ENCODE measurements around the gene PDCD5.
"Not testable (repeated sequence)": the region's sequence is repeated elsewhere in the genome, so short reads cannot be mapped to it uniquely, and the experiment has no call there.

GRCh38 chr19:32587747-32588504 lies 6.9 kb downstream of the PDCD5 start:
- TF ChIP-seq CTCF, POLR2AphosphoS5 (IDR thresholded peaks at IDR 0.05): not testable (repeated sequence)
